ENCODE results near the gene SCAF11.

Gene SCAF11

GRCh38 chr12:45978108-45978507 is 12.3 kb downstream of the SCAF11 start:
- DNase-seq (ENCODE audit: low read depth), result no peak

- no peak for DNase-seq (ENCODE audit: low read depth)
These were observed 12.8 kb downstream of the SCAF11 start for GRCh38 chr12:45977620-45978019.

- no peak for DNase-seq (ENCODE audit: low read depth)
These were observed 14.9 kb downstream of the SCAF11 start for GRCh38 chr12:45975506-45975905.

GRCh38 chr12:45974883-45975282 is 15.5 kb downstream of the SCAF11 start:
- no peak for DNase-seq (ENCODE audit: low read depth)

GRCh38 chr12:45974171-45974719 is 16.1 kb downstream of the SCAF11 start:
- DNase-seq (ENCODE audit: low read depth), result no peak

GRCh38 chr12:45973526-45973925 is 16.8 kb downstream of the SCAF11 start:
- no peak for DNase-seq (ENCODE audit: low read depth)

GRCh38 chr12:45970391-45970790 is 20.0 kb downstream of the SCAF11 start:
- no peak for DNase-seq (ENCODE audit: low read depth)

GRCh38 chr12:45969084-45969483 is 21.3 kb downstream of the SCAF11 start:
- no peak for DNase-seq (ENCODE audit: low read depth)

GRCh38 chr12:45966486-45966885 is 23.9 kb downstream of the SCAF11 start:
- DNase-seq (ENCODE audit: low read depth), result no peak

- DNase-seq (ENCODE audit: low read depth), result no peak
These were observed 27.6 kb downstream of the SCAF11 start for GRCh38 chr12:45962553-45963325.

GRCh38 chr12:45959728-45960127 is 30.6 kb downstream of the SCAF11 start:
- DNase-seq (ENCODE audit: low read depth), result no peak

GRCh38 chr12:45959025-45959424 is 31.3 kb downstream of the SCAF11 start:
- no peak for DNase-seq (ENCODE audit: low read depth)

GRCh38 chr12:45948546-45948945 is 41.8 kb downstream of the SCAF11 start:
- no peak for DNase-seq (ENCODE audit: low read depth)

- no peak for DNase-seq (ENCODE audit: low read depth)
These were observed 43.9 kb downstream of the SCAF11 start for GRCh38 chr12:45946435-45946834.

GRCh38 chr12:45944771-45945170 is 45.6 kb downstream of the SCAF11 start:
- no peak for DNase-seq (ENCODE audit: low read depth)

GRCh38 chr12:45939759-45940158 is 50.6 kb downstream of the SCAF11 start:
- no peak for DNase-seq (ENCODE audit: low read depth)

- no peak for DNase-seq (ENCODE audit: low read depth)
These were observed 51.8 kb downstream of the SCAF11 start for GRCh38 chr12:45938566-45938965.

- DNase-seq (ENCODE audit: low read depth), result no peak
These were observed 55.4 kb downstream of the SCAF11 start for GRCh38 chr12:45934956-45935355.

- DNase-seq (ENCODE audit: low read depth), result no peak
These were observed 56.9 kb downstream of the SCAF11 start for GRCh38 chr12:45933504-45933903.

GRCh38 chr12:45930369-45930768 is 60.0 kb downstream of the SCAF11 start:
- DNase-seq (ENCODE audit: low read depth), result no peak

GRCh38 chr12:45928309-45928708 is 62.1 kb downstream of the SCAF11 start:
- no peak for DNase-seq (ENCODE audit: low read depth)

- no peak for DNase-seq (ENCODE audit: low read depth)
These were observed 71.6 kb downstream of the SCAF11 start for GRCh38 chr12:45918818-45919217.

- DNase-seq (ENCODE audit: low read depth), result no peak
These were observed 75.0 kb downstream of the SCAF11 start for GRCh38 chr12:45915405-45915804.

GRCh38 chr12:45914090-45914489 is 76.3 kb downstream of the SCAF11 start:
- DNase-seq (ENCODE audit: low read depth), result no peak

Data from activated T-cell treated with anti-CD3 and anti-CD28 coated beads for 24 hours (primary cell).